GM12873 (cell line): ENCODE data around the gene CFAP61.

Experiments
- CTCF ChIP-seq: IDR thresholded peaks from 2 replicates; pipeline ENCODE4 v1.5.1; 2012; ENCODE audit warnings: low read depth, mild to moderate bottlenecking, moderate library complexity, low read length, control low read depth; ENCODE audit not compliant: insufficient read depth; ENCODE audit errors: missing control alignments

CFAP61 gene

GRCh38 chr20:20272686-20273085 is 220.4 kb downstream of the CFAP61 start:
- no peak for TF ChIP-seq CTCF

- no peak for TF ChIP-seq CTCF
Observed at GRCh38 chr20:20273286-20273685, 221.0 kb downstream of the CFAP61 start.

GRCh38 chr20:20274821-20275220 is 222.5 kb downstream of the CFAP61 start:
- no peak for TF ChIP-seq CTCF

GRCh38 chr20:20275636-20276035 is 223.3 kb downstream of the CFAP61 start:
- no peak for TF ChIP-seq CTCF

GRCh38 chr20:20276811-20277530 is 224.6 kb downstream of the CFAP61 start:
- TF ChIP-seq CTCF: no peak

GRCh38 chr20:20277894-20278335 is 225.6 kb downstream of the CFAP61 start:
- no peak for TF ChIP-seq CTCF

GRCh38 chr20:20286061-20286460 is 233.7 kb downstream of the CFAP61 start:
- no peak for TF ChIP-seq CTCF

GRCh38 chr20:20289331-20289730 is 237.0 kb downstream of the CFAP61 start:
- TF ChIP-seq CTCF: no peak
